ENCODE results near the gene MZT1. TPM values are rescaled to one million over a fixed set of nuclear protein-coding genes. Genes with fewer than 3 reads are reported as not detected.
A peak's percentile ranks its signal among the peaks of the same experiment; 100 is the strongest.

Gene MZT1
- total RNA-seq, 1 experiment from 2014 or later: 9.8 TPM

- H3K27ac ChIP-seq (ENCODE audit: low read length): no peak overlapping the region
- TF ChIP-seq POLR2AphosphoS5 (IDR thresholded peaks at IDR 0.05; ENCODE audit: low read depth, low read length) (no peak), SIN3A (IDR thresholded peaks at IDR 0.05; ENCODE audit: borderline replicate concordance, insufficient read depth, low read depth, low read length) (no peak), REST (IDR thresholded peaks at IDR 0.05; ENCODE audit: insufficient read depth in 1 of 2, low read depth in 2 of 2, low read length in 1 of 2) (no peak), TCF7L2 (IDR thresholded peaks at IDR 0.05; ENCODE audit: low read depth, low read length) (no peak), CTCF (IDR thresholded peaks at IDR 0.05) (no peak)
- in situ Hi-C loops (cut with HindIII; ENCODE audit: low pct_unique_long_range_greater_than_20kb, low sequenced_read_pairs): no loop called here
- DNase-seq (ENCODE audit: low read depth, low spot score) (no peak), ATAC-seq (no peak)
- H3K4me1 ChIP-seq (ENCODE audit: control insufficient read depth, insufficient read depth, low read length): no peaks in the 10 kb centered on the region
- CTCF ChIA-PET: no interaction called here
- no peaks in the 10 kb centered on the region for H3K27me3 ChIP-seq (ENCODE audit: control insufficient read depth, insufficient read depth, low read length)
- no TSS peak for BruUV-seq (replicated peaks)
- no peak overlapping the region for H3K4me3 ChIP-seq (ENCODE audit: low read depth in 2 of 2, low read length in 2 of 2)
- intact Hi-C loops (cut with micrococcal nuclease; ENCODE audit: unreplicated experiment): no loop called here
- no peaks in the 10 kb centered on the region for H3K36me3 ChIP-seq (ENCODE audit: control insufficient read depth, insufficient read depth, low read length)
- POLR2A ChIA-PET: no interaction called here
- H3K9me3 ChIP-seq (ENCODE audit: control insufficient read depth, insufficient read depth, low read depth, low read length): no peaks in the 10 kb centered on the region
These were observed 29.3 kb downstream of the MZT1 start for GRCh38 chr13:72698164-72698563.

GRCh38 chr13:72696579-72696978, 30.9 kb downstream of the MZT1 start:
- in situ Hi-C loops (cut with HindIII; ENCODE audit: low pct_unique_long_range_greater_than_20kb, low sequenced_read_pairs): no loop called here
- CTCF ChIA-PET: no interaction called here
- no peak overlapping the region for H3K27ac ChIP-seq (ENCODE audit: low read length)
- ATAC-seq (no peak), DNase-seq (ENCODE audit: low read depth, low spot score) (no peak)
- H3K4me1 ChIP-seq (ENCODE audit: control insufficient read depth, insufficient read depth, low read length): no peaks in the 10 kb centered on the region
- H3K9me3 ChIP-seq (ENCODE audit: control insufficient read depth, insufficient read depth, low read depth, low read length): no peaks in the 10 kb centered on the region
- no TSS peak for BruUV-seq (replicated peaks)
- no peaks in the 10 kb centered on the region for H3K36me3 ChIP-seq (ENCODE audit: control insufficient read depth, insufficient read depth, low read length)
- H3K27me3 ChIP-seq (ENCODE audit: control insufficient read depth, insufficient read depth, low read length): no peaks in the 10 kb centered on the region
- POLR2A ChIA-PET: no interaction called here
- TF ChIP-seq CTCF (IDR thresholded peaks at IDR 0.05) (peak; percentile 30; the same call in 1 of the 2 replicates), TCF7L2 (IDR thresholded peaks at IDR 0.05; ENCODE audit: low read depth, low read length) (no peak), REST (IDR thresholded peaks at IDR 0.05; ENCODE audit: insufficient read depth in 1 of 2, low read depth in 2 of 2, low read length in 1 of 2) (no peak), SIN3A (IDR thresholded peaks at IDR 0.05; ENCODE audit: borderline replicate concordance, insufficient read depth, low read depth, low read length) (no peak)
- intact Hi-C loops (cut with micrococcal nuclease; ENCODE audit: unreplicated experiment): no loop called here
- no peak overlapping the region for H3K4me3 ChIP-seq (ENCODE audit: low read depth in 2 of 2, low read length in 2 of 2)

All from Panc1 (cell line).